HUDEP-2 (cell line): Measurements from ENCODE around the gene GFPT2.
"Not testable (repeated sequence)": the region's sequence is repeated elsewhere in the genome, so short reads cannot be mapped to it uniquely, and the experiment has no call there.

Experiments
- DNase-seq, 76 experiments: peaks; one replicate each; lab custom pipeline; 2025; ENCODE audit not compliant: unreplicated experiment in 76 of 76; lab: John Stamatoyannopoulos, UW

GFPT2 gene

DNA sequence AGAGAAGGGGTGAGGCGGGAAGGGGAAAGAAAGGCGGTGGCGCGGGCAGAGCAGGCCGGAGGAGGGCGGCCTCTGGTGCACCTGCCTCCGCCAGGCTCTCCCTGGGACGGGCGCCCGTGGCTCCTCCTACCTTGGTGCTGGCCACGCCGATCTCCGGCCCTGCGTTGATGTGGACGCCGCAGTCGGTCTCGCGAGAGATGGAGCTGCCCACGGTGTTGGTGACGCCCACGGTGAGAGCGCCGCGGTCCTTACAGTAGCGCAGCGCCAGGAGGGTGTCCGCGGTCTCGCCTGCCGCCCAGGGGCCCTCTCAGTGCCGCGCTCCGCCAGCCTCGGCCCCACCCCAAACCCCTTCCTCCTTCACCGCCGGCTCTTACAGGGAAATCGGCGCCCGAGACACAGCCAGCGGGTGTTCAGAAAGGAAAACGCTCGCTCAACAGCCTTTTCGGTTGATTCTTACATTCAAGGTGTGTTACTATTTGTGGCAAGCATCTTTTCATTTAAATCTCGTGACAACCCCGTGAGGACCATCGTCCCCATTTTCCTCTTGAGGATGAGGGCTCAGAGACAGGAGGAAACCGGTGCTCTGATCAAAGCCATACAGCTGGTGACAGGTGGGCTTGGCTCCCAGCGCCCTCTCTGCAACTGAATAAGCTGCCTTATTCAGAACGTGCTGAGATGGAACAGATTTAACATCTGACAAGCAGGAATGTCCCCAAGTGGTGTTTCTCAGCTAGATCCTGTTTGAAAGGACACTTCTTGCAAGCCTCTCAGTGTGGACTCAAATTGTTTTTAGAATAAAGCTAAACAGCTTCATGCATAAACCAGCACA, 39.2 kb downstream of the GFPT2 start:
- no peak for DNase-seq

DNA sequence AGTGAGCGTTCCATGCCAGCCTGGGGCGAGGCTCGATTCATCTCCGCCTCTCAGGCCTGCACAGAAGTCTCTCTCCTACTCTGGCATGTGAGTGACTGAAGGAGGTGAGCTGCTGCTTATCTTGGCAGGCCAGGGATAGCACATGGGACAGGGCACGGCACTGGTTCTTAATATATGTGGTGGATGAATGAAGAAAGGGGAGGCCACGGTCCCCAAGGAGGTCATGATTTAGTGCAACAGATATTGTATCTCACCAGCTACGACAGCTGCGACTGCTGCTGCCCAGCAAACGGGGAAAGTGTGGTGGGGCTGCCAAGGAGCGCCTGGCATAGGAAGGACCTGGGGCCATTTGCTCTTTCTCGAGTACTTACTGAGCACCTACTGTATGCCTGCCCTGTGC, 41.9 kb downstream of the GFPT2 start:
- peak in 42 of 76 experiments; percentile 4 to 75 (median 26) for DNase-seq

DNA sequence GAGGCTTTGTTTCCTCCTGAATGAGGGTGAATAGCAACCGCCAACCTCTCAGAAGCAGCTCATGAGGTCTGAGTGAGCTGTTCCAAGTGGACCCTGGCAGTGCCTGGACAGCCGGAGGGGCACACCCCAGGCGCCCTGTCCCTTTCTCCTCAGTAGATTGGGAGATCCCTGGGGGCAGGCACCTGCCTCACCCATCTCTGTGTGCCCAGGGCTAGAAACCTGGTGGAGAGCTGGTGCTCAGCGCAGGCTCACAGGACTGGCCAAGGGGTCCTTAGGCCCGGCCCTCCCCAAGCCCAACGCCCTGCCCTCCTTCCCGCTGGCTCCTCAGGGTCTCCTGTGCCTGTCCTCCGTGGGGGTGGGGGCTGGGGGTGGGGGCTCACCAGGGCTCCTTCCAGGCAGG, 46.3 kb downstream of the GFPT2 start:
- no peak for DNase-seq

DNA sequence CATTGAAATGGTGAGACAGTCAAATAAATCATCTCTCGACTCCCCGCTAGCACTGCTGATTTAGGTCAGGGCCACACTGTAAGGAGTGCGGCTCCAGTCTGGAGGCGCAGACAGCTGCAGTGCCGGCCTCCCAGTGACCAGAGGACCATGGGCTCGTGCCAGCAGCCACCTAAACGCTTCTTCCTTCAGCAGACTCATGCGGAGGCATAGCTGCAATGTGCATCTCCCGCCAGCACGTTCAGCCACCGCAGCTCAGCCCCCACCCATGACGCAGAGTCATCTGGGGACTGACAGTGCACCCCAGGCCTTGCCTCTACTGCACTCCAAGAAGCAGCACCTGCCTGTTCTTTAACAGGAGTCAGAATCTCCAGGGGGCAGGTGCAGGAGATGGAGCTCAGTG, 47.7 kb downstream of the GFPT2 start:
- no peak for DNase-seq

DNA sequence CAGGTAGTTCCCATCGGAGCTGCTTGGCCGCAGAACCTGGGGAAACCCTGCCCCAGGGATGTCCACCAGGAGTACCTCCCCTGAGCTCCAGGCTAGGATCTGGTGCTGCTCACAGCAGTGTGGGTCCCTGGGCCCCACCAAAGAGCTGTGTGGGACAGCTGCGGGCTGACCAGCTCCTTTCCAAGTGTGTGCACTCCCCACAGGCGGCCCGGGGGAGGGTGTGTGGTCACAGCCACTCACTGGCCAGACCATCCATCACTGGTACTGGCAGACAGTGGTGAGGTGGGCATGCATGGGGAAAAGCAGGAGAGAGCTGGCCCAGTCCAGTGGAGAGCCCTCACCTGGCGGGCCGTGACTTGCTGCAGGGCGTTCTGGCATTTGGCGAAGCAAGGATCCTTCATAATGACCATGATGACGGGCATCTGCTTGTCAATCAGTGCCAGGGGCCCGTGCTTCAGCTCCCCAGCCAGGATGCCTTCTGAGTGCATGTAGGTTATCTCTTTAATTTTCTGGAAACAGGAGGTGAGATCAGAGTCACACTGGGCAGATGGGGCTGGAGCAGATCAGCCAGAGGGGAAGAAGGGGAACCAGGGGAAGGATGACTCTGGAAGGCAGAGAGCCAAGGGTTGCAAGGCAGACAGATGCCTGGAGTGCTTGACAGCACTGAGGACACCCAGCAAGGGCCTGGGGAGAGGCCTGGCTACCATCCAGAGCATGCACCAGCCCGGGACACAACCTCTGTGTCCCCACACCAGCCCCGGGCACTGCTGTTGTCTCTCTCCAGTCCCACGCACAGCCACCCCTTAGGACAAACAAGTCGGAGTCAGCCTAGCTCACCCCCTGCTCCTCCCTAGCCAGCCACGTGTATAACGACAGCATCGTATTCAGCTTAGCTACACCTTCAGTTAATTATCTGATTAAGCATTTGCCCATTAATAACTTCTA, 48.4 kb downstream of the GFPT2 start:
- no peak for DNase-seq

DNA sequence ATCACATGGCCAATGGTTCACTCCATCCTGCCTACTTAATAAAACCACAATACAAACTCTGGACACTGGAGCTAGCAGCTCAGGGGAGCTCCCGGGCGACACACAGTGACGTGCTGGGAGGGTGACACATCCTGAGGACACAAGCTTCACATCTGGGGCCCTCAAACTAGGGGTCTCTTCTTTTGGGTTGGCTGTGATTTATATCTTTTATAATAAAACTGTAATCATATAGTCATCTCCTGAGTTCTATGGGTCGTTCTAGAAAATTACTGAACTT, 49.2 kb downstream of the GFPT2 start:
- no peak for DNase-seq

DNA sequence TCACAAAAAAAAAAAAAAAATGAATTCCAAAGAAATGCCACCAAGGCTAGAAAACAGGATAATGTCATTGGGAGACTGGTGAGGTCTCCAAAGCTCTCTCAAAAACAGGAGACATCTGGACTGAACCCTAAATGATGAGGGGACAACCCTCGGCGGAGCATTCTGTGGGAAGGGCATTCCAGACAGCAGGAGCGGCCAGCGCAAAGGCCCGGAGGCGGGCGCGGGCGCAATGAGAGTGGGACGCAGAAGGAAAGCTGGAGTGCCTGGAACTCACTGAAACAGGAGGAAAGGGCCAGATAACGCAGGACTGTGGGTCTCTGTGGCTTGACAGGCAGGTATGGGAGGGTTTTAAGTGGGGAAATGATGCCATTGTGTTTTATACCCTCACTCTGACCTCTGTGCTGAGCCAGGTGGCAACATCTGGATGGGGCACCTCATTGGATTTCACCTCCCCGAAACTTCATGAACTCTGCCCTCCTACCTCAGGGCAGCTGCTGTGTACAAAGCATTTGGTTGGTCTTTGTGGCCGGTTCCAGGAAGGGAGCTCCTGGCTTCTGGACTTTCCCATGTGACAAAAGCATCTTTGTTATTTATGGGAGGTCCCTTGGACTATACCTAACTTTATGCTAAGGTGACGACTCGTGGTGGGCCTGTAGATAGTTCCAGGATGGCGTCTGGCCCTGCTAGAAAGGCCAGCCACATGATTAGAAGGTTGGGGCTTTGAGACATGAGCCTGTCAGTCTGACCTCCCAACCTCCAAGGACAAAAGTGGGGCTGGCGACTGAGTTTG, 49.7 kb downstream of the GFPT2 start:
- DNase-seq = no peak

DNA sequence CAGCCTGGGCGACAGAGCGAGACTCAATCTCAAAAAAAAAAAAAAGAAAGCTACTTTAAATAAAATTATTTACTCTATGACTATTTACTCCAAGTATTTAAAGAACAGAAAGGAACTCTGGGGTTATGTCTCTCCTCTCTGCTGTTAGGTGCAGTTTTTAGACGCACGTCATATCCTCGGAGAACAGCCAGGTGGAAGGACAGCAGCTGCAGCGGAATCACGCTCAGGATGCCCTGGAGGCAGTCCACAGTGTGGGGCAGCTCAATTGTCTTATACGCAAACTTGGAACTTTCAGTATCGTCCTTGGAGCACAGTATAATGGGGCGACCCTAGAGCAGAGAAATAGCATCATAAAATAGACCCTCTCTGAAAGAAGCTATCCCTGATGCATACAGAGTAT, 50.9 kb downstream of the GFPT2 start:
- DNase-seq = no peak

DNA sequence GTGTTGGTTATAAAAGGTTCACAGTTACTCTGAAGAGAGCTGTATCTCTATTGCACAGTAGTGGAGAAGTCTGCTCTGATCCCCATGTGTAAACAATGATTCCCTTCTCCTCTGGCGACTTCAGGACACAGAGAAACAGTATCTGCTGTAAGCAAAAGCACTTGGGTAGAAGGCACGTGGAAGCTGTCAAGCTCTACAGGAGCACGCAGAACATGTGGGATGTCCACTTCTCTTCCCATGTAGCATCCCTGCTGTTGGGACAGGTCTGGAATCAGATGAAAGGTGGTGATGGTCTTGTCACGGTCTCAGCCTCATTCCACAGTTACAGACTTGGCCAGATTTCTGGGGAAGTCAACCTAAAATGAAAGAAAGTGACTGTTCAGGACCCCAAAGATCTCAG, 51.9 kb downstream of the GFPT2 start:
- no peak for DNase-seq

DNA sequence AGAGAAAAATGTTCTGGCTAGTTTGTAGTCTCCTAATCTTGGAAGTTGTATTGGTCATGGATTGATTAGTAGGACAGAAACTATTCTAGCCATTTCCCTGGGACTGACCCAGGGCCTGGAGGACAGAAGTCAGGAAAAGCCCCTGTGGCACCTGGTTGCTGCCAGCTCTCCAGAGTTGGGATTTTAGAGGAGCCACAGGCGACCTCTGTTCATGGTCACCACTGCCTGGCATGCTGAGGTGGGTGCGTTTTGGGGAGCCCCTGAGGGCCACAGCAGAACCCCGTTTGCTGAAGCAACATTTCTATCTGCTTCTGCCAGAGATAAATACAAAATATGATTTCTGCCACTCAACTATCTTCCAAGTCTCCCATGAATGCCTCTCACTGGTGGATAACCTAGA, 53.6 kb downstream of the GFPT2 start:
- DNase-seq = no peak

DNA sequence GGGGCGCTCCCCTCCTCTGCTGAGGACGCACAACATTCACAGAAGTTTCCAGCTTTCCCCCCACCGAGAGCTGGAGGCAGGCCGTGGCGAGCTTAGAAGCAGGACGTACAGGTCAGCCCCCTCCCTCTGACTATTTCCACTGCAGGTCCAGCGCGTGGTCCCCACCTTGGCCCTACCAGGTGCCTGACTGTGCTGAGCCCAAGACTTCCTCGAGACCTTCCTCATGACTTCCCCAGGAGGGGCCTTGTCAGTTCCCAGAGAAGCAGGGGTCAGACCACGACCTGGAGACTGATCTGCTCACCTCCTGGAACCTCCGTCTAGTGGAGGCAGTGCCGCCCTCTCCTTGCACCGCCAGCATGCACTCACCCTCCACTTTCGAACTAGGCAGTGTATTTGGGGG, 54.1 kb downstream of the GFPT2 start:
- not testable (repeated sequence) for DNase-seq

DNA sequence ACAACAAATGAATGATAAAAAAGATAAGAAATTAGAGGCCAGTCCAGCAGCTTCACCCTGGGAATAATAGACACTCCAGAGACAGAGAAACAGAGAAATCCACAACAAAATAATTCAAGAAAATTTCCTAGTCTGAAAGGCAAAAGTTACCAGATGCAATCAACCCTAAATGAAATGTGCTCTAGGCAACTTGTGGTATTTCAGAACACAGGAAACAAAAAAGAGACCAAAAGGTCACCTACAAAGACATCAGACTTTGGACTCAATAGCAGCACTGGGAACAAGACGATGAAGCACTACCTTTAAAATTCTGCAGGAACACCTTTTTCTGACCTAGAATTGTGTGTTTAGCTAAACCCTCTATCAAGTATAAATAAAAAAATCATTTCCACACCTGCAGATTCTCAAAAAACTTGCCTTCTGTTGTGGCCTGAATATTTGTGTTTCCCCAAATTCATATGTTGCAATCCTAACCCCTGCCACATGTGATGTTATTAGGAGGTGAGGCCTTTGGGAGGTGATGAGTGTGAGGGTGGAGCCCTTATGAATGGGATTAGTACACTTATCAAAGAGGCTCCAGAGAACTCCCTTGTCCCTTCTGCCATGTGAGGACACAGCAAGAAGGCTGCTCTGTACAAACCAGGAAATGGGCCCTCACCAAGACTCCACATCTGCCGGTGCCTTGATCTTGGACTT, 55.4 kb downstream of the GFPT2 start:
- DNase-seq = peak in 3 of 76 experiments; percentile 4 to 34 (median 16)

DNA sequence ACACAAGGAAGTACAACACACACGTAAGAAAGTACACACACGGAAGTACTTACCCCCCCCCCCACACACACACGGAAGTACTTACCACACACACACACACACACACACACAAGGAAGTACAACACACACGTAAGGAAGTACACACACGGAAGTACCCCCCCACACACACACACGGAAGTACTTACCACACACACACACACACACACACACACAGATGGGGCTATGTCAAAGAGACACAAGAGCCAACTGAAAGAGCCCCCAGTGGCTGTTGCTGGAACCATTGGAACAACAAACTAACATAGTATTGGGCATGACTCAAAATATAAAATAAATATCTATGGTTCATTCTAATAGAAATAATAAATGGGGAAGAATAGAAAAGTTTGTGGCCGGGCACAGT, 56.4 kb downstream of the GFPT2 start:
- no peak for DNase-seq

DNA sequence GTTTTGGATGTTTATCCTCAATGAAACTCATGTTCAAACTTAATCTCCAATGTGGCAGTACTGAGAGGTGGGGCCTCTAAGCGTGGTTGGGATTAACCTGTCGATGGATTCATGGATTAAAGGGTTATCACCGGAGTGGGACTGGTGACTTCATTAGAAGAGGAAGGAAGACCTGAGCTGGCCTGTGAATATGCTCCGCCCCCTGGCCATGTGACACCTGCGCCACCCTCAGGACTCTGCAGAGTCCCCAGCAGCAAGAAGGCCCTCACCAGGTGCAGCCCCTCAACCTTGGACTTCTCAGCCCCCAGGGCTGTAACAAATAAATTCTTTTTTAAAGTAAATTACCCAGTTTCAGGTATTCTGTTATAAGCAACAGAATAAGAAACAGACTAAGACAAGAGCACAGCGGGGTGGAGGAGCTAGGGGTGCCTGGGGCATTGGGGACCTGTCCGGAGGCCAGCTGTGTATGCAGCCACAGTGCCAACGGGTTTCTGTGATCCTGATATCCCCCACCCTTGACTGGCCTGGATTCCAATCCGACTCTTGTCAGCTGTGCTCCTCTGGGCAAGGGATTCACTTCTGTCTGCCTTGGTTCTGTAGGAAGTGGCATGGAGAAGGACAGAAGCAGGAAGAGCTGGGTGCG, 58.1 kb downstream of the GFPT2 start:
- DNase-seq = no peak

DNA sequence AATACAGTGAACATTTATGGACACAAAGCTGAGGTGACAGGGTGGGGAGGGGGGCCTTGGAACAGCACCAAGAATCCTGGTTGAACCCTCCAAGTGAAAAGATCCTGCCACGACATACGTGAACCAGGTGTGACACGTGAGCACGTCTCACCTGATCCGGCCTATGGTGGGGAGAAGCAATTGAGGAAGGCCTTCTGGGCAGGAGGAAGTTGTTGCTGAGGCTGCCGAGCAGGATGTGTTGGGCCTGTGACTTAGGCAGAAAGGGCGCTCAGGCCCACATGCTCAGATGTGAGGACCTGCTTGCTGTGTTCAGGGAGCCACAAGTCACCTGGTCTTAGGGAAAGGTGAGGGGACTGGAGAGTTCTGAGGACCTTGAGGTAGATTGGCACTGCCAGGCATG, 58.7 kb downstream of the GFPT2 start:
- no peak for DNase-seq

DNA sequence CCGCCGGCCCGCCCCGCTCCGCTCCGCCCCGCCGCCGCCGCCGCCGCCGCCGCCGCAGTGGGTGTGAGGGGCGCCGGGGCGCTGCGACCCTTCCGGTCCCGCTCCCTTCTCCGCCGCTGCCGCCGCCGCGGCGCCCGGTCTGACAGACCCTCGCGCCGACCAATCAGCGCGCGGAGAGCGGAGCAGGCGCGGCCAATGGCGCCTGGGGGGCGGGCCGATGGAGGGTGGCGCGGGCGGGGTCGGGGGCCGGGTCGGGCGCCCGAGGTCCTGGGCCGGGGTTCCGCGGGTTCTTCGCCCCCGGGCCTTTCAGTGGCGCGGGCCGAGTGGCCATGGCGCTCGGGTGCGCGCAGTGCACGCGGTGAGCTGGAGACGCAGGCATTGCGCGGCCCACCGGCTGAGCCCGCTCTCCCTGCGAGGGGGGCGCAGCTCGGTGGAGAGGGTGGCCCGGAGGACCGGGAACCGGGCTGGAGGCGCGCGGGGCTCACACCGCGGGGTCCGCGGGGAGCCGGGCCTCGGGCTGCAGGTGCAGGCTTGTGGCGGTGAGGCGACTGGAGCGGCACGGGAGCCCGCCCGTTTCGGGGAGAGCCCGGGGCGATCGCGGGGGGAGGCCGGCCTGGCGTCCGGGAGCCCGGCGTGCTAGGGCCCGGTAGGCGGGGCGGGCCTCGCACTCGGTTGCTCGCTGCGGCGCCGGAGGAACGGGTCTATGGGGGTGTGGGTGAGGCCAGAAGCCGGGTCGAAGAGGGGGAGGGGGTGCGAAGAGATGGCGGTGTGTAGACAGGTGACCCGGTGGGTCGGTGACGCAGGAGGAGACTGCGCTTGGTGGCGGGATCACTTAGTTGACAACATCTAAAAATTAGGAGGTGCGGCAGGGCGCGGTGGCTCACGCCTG, 60.9 kb downstream of the GFPT2 start, which contains the start of gene MAPK9:
Gene MAPK9 (minus strand): TSS at position 141 of the 889 bp plus-strand sequence. CDS start 11,522 bp downstream, outside the sequence.
- peak in 68 of 76 experiments; percentile 2 to 81 (median 56) for DNase-seq

DNA sequence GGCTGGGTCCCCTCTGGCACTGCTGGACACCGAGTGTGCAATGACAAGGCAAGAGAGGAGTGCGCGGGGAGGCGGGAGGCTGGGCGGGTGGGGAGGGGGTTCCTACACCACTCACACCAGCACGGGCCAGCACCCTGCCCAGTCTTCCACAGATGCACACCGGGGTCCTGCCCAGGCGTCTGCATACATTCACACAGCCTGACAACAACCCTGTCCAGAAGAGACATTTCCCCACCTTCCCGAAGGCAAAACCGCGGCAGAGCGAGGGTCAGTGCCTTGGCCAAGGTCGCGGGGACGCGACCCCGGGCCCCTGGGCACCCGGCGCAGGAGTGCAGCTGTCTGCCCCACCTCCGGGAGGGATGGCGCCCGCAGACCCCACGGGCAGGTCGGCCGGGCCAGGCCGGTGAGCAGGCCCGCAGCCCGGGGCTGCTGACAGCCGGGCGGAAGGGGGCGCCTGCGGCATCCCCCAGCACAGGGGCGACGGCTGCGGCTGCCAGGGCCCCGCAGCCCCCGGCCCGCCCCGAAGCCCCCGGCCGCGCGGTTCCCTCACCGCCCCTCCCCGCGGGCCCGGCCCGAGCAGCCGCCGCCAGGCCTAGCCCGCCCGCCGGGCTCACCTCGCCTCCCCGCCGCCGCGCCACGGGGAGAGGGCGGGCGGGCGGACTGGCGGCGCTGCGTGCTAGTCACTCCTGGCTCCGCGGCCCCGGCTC, 61.7 kb downstream of the GFPT2 start:
- peak in 7 of 76 experiments; percentile 7 to 43 (median 28) for DNase-seq

DNA sequence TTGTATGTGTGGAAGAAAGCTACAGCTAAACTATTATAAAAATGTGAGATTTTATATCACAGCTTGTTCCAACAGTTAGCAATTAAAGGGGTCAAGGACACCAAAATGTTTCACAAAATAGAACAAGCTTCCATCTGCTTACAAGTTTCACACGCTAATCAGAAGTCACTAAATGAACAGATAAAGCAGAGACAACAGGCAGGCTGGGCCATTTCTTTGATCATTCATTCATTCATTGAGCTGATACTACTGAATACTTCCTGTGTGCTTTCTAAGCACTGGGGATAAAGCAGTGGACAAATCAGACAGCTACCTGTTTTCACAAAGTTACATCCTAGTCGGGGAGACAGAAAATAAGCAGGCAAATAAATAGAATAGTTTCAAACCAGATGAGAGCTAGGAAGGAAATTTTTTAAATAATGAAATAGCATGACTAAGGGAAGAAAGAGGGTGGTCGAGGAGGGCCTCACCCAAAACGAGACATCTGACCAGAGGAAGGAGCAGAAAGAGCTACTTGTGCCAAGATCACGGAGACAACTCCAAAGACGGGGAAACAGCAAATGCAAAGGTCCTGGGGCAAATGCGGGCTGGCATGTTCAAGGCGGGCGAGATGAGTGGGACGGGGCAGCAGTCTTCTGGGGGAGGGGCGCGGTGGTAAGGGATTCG, 62.4 kb downstream of the GFPT2 start:
- DNase-seq = no peak
